Measurements from ENCODE around the gene PSMB11.

PSMB11 gene

GRCh38 chr14:23044840-23045239 lies 2.8 kb downstream of the PSMB11 start:
- DNase-seq, result no peak

GRCh38 chr14:23045419-23046357 lies 3.7 kb downstream of the PSMB11 start:
- DNase-seq, result no peak

- DNase-seq, result no peak
Observed at GRCh38 chr14:23047034-23047634, 5.1 kb downstream of the PSMB11 start.

- no peak for DNase-seq
Observed at GRCh38 chr14:23047751-23048693, 6.0 kb downstream of the PSMB11 start.

GRCh38 chr14:23049011-23049410 lies 7.0 kb downstream of the PSMB11 start:
- no peak for DNase-seq

GRCh38 chr14:23051141-23052057 lies 9.4 kb downstream of the PSMB11 start:
- no peak for DNase-seq

- DNase-seq, result no peak
Observed at GRCh38 chr14:23052182-23052623, 10.2 kb downstream of the PSMB11 start.

GRCh38 chr14:23052671-23053070 lies 10.7 kb downstream of the PSMB11 start:
- no peak for DNase-seq

GRCh38 chr14:23053426-23053825 lies 11.4 kb downstream of the PSMB11 start:
- no peak for DNase-seq

- DNase-seq, result no peak
Observed at GRCh38 chr14:23054000-23054811, 12.2 kb downstream of the PSMB11 start.

GRCh38 chr14:23055147-23055550 lies 13.1 kb downstream of the PSMB11 start:
- DNase-seq, result no peak

- no peak for DNase-seq
Observed at GRCh38 chr14:23055621-23056144, 13.7 kb downstream of the PSMB11 start.

- peak; percentile 84 for DNase-seq
Observed at GRCh38 chr14:23056145-23056955, 14.3 kb downstream of the PSMB11 start.

- DNase-seq, result peak; percentile 83
Observed at GRCh38 chr14:23056956-23057756, 15.1 kb downstream of the PSMB11 start, which contains the start of gene CDH24. Gene CDH24 (minus strand): TSS chr14:23057520. CDS start chr14:23055733, 1,787 bp downstream.

- peak; percentile 96 for DNase-seq
Observed at GRCh38 chr14:23057757-23058653, 16.0 kb downstream of the PSMB11 start.

- DNase-seq, result no peak
Observed at GRCh38 chr14:23058654-23059504, 16.9 kb downstream of the PSMB11 start.

Measured in activated CD8-positive, alpha-beta memory T cell treated with anti-CD3 and anti-CD28 coated beads for 24 hours (primary cell).